H1 (cell line): ENCODE data around the gene CNTN6. TPM values are rescaled to one million over a fixed set of nuclear protein-coding genes. Genes with fewer than 3 reads are reported as not detected.

Experiments used
- CTCF ChIA-PET: fragments of 300-600 bp; sonication (Branson Sonifier 250); formaldehyde crosslinking; loops from one replicate; lab custom pipeline; 2021; ENCODE audit not compliant: partially characterized antibody; lab: Charles Lee
- POLR2A ChIA-PET: fragments of 300-600 bp; sonication (Branson Sonifier 250); formaldehyde crosslinking; loops from one replicate; lab custom pipeline; 2021; ENCODE audit warnings: inconsistent platforms; ENCODE audit not compliant: partially characterized antibody; lab: Charles Lee
- DNase-seq, 2 experiments: peaks; one replicate each; pipeline versions ENCODE4 v3.0.0 to v3.0.0-alpha.2; 2010 to 2022; ENCODE audit warnings: low spot score in 2 of 2, low read depth in 1 of 2, mixed read lengths in 1 of 2
- FAIRE-seq: peaks from 2 replicates; lab custom pipeline; 2011; peaks lifted over from hg19 to GRCh38; lab: Jason Lieb, UNC
- H2AFZ ChIP-seq: 2 replicates; pipeline ENCODE4 v1.8.1; 2012; ENCODE audit warnings: low read length, inconsistent platforms
- H2AK5ac ChIP-seq: 2 replicates; pipeline ENCODE4 v1.6.1; 2013; ENCODE audit warnings: low read depth, low read length
- H2BK120ac ChIP-seq: replicated peaks from 2 replicates; pipeline ENCODE3; 2013; ENCODE audit warnings: low read depth, low read length, inconsistent platforms
- H2BK12ac ChIP-seq: 2 replicates; pipeline ENCODE4 v1.6.1; 2013; ENCODE audit warnings: low read depth, low read length
- H2BK15ac ChIP-seq: 2 replicates; pipeline ENCODE4 v1.6.1; 2013; ENCODE audit warnings: low read length
- H2BK20ac ChIP-seq: 2 replicates; pipeline ENCODE4 v1.6.1; 2013; ENCODE audit warnings: low read length
- H2BK5ac ChIP-seq: 2 replicates; pipeline ENCODE4 v1.6.1; 2013; ENCODE audit warnings: low read depth, low read length
- H3K14ac ChIP-seq: 2 replicates; pipeline ENCODE4 v1.6.1; 2013; ENCODE audit warnings: inconsistent platforms; ENCODE audit not compliant: insufficient read length
- H3K18ac ChIP-seq: 2 replicates; pipeline ENCODE4 v1.6.1; 2013; ENCODE audit warnings: low read length; ENCODE audit errors: extremely low read depth
- H3K23ac ChIP-seq: 2 replicates; pipeline ENCODE4 v1.6.1; 2013; ENCODE audit warnings: inconsistent platforms; ENCODE audit not compliant: insufficient read length
- H3K23me2 ChIP-seq: 2 replicates; pipeline ENCODE4 v1.6.1; 2013; ENCODE audit warnings: low read depth, low read length
- H3K27ac ChIP-seq: 2 replicates; pipeline ENCODE4 v1.6.1; 2011; ENCODE audit warnings: low read depth, low read length, inconsistent platforms
- H3K27me3 ChIP-seq, 4 experiments: replicated peaks in 1 of 4; 1 replicate in 1 of 4; 2 replicates in 3 of 4; pipeline versions ENCODE4 v1.6.1 to v1.8.1; 2011 to 2013; ENCODE audit warnings: low read length in 3 of 4, mild to moderate bottlenecking in 3 of 4, inconsistent platforms in 2 of 4, mixed read lengths in 2 of 4, moderate library complexity in 1 of 4; ENCODE audit not compliant: control insufficient read depth in 3 of 4, insufficient read depth in 3 of 4; ENCODE audit errors: extremely low read depth in 1 of 4
- H3K36me3 ChIP-seq, 4 experiments: 2 replicates each; pipeline versions ENCODE4 v1.6.1 to v1.8.1; 2011 to 2013; ENCODE audit warnings: mild to moderate bottlenecking in 4 of 4, low read length in 3 of 4, moderate library complexity in 2 of 4, control low read depth in 1 of 4, inconsistent platforms in 1 of 4; ENCODE audit not compliant: insufficient read depth in 4 of 4, control insufficient read depth in 2 of 4
- H3K4ac ChIP-seq: replicated peaks from 2 replicates; pipeline ENCODE3; 2013; ENCODE audit warnings: low read length, low read depth, mixed read lengths, inconsistent platforms; ENCODE audit not compliant: insufficient read length
- H3K4me1 ChIP-seq, 4 experiments: replicated peaks in 1 of 4; 1 replicate in 1 of 4; 2 replicates in 3 of 4; pipeline versions ENCODE4 v1.6.1 to v1.8.1; 2011 to 2013; ENCODE audit warnings: low read length in 3 of 4, inconsistent platforms in 2 of 4, mixed read lengths in 1 of 4; ENCODE audit not compliant: insufficient read depth in 4 of 4, control insufficient read depth in 3 of 4
- H3K4me2 ChIP-seq, 2 experiments: 2 replicates each; pipeline versions ENCODE4 v1.6.1 to v1.8.1; 2011 to 2013; ENCODE audit warnings: low read depth in 2 of 2, low read length in 2 of 2, control low read depth in 1 of 2, inconsistent platforms in 1 of 2, mild to moderate bottlenecking in 1 of 2; ENCODE audit not compliant: insufficient read depth in 1 of 2
- H3K4me3 ChIP-seq, 4 experiments: fragments of 200-600, 300-600 bp in 1 of 4; sonication (generic), shearing (Covaris generic), sonication (Bioruptor Twin) in 1 of 4; 2 replicates each; pipeline versions ENCODE4 v1.5.1 to v1.8.1; 2011 to 2016; ENCODE audit warnings: low read length in 4 of 4, low read depth in 3 of 4, control low read depth in 2 of 4, inconsistent platforms in 2 of 4, mild to moderate bottlenecking in 2 of 4, mixed read lengths in 1 of 4, moderate library complexity in 1 of 4; ENCODE audit not compliant: insufficient read depth in 2 of 4; ENCODE audit errors: extremely low read depth in 1 of 4
- H3K56ac ChIP-seq: replicated peaks from 2 replicates; pipeline ENCODE3; 2013; ENCODE audit warnings: low read depth, mild to moderate bottlenecking, mixed read lengths, low read length, inconsistent platforms; ENCODE audit not compliant: insufficient read length
- H3K79me1 ChIP-seq: 2 replicates; pipeline ENCODE4 v1.6.1; 2013; ENCODE audit warnings: low read depth, low read length, control low read depth
- H3K79me2 ChIP-seq, 2 experiments: 2 replicates each; pipeline versions ENCODE4 v1.6.1 to v1.8.1; 2012 to 2013; ENCODE audit warnings: low read length in 2 of 2, mild to moderate bottlenecking in 2 of 2, inconsistent platforms in 1 of 2; ENCODE audit not compliant: insufficient read depth in 2 of 2, control insufficient read depth in 1 of 2
- H3K9ac ChIP-seq, 4 experiments: replicated peaks in 1 of 4; 1 replicate in 1 of 4; 2 replicates in 3 of 4; pipeline versions ENCODE4 v1.6.1 to v1.8.1; 2011 to 2013; ENCODE audit warnings: low read depth in 3 of 4, low read length in 3 of 4, control low read depth in 2 of 4, mild to moderate bottlenecking in 2 of 4, moderate library complexity in 2 of 4, inconsistent platforms in 1 of 4; ENCODE audit errors: extremely low read depth in 1 of 4
- H3K9me3 ChIP-seq, 2 experiments: 2 replicates each; pipeline versions ENCODE4 v1.6.1 to v1.8.1; 2012 to 2013; ENCODE audit warnings: mild to moderate bottlenecking in 2 of 2, moderate library complexity in 2 of 2, control low read depth in 1 of 2, inconsistent platforms in 1 of 2, low read depth in 1 of 2, low read length in 1 of 2, mixed read lengths in 1 of 2; ENCODE audit not compliant: insufficient read depth in 2 of 2
- H4K20me1 ChIP-seq, 2 experiments: replicated peaks in 1 of 2; 2 replicates each; pipeline versions ENCODE3 to v1.8.1; 2011 to 2013; ENCODE audit warnings: inconsistent platforms in 2 of 2, low read length in 2 of 2, mild to moderate bottlenecking in 1 of 2; ENCODE audit not compliant: insufficient read depth in 2 of 2, control insufficient read depth in 1 of 2
- H4K5ac ChIP-seq: 2 replicates; pipeline ENCODE4 v1.6.1; 2013; ENCODE audit warnings: low read length, low read depth, mixed read lengths, inconsistent platforms; ENCODE audit not compliant: insufficient read length
- H4K8ac ChIP-seq: 2 replicates; pipeline ENCODE4 v1.8.0; 2013; ENCODE audit warnings: mild to moderate bottlenecking, moderate library complexity, low read length, inconsistent platforms; ENCODE audit not compliant: insufficient read depth; ENCODE audit errors: extremely low read depth
- H4K91ac ChIP-seq: replicated peaks from 2 replicates; pipeline ENCODE3; 2013; ENCODE audit warnings: low read length, mixed read lengths, inconsistent platforms; ENCODE audit not compliant: insufficient read length
- CTCF ChIP-seq, 3 experiments: IDR thresholded peaks; 1 replicate in 2 of 3; 2 replicates in 1 of 3; pipeline versions ENCODE4 v1.5.1 to v1.6.1; 2011; ENCODE audit warnings: low read length in 3 of 3, mild to moderate bottlenecking in 3 of 3, inconsistent platforms in 2 of 3, low read depth in 1 of 3, moderate library complexity in 1 of 3; ENCODE audit not compliant: insufficient read depth in 1 of 3; ENCODE audit errors: control extremely low read depth in 1 of 3
- WGBS, 2 experiments: shearing (Covaris generic) in 1 of 2; methylation state at CpG; one replicate each; pipeline versions ENCODE4 v1.1.6 to v1.1.7; 2013 to 2015; ENCODE audit warnings: low lambda C conversion rate in 2 of 2, mixed read lengths in 2 of 2, inconsistent platforms in 1 of 2, low coverage in 1 of 2, missing lambda C conversion rate in 1 of 2; ENCODE audit not compliant: insufficient replicate concordance in 2 of 2, insufficient coverage in 1 of 2, insufficient read length in 1 of 2; ENCODE audit errors: extremely low coverage in 1 of 2, missing lambda C conversion rate in 1 of 2; 5-methylcytosine and 5-hydroxymethylcytosine counted together
- polyA plus RNA-seq, 7 experiments: library from polyadenylated mRNA; depleted of rRNA in 3 of 7; stranded (reverse) in 5 of 7; unstranded in 2 of 7; fragments of >200 nt in 5 of 7; fragments of 200-250 nt in 2 of 7; gene quantifications; 1 replicate in 5 of 7; 2 replicates in 1 of 7; 4 replicates in 1 of 7; pipeline versions ENCODE4 v1.2.1 to v1.2.3, GENCODE V29; 2011 to 2013; ENCODE audit warnings: missing spikeins in 2 of 7, mixed read lengths in 2 of 7
- total RNA-seq: library from RNA; stranded (reverse); fragmentation: NEBNext Ultra II Directional; extraction: Animal tissue kit (Norgen Biotek cat#: 25700); gene quantifications from 2 replicates; pipeline ENCODE4 v1.2.1, GENCODE V29; 2021

Gene CNTN6
- total and polyA plus RNA-seq, 2 of the 8 experiments (the other 6 are each of a cell fraction or from before 2014, with no cell fraction given) = not detected

- no peak overlapping the region for H3K27ac ChIP-seq
- no peak overlapping the region for H2BK120ac ChIP-seq
- no peak overlapping the region for H3K9ac ChIP-seq
- H3K14ac ChIP-seq = no peak overlapping the region
- H2BK20ac ChIP-seq = no peak overlapping the region
- WGBS, 2 experiments = 60% methylated on average over 4 of the region's 4 CpGs; no CpG with 5 or more reads in 1 of the 2 experiments
- H3K79me1 ChIP-seq = no peaks in the 10 kb centered on the region
- H3K4me1 ChIP-seq = no peaks in the 10 kb centered on the region
- H4K5ac ChIP-seq = no peak overlapping the region
- H3K23me2 ChIP-seq = no peaks in the 10 kb centered on the region
- H3K27me3 ChIP-seq = no peaks in the 10 kb centered on the region
- no peak overlapping the region for H3K4me2 ChIP-seq
- no peak overlapping the region for H2BK5ac ChIP-seq
- ChIA-PET CTCF (interaction anchor here (0.6 to 1.5 kb wide), 31 partner anchors 9 to 881 kb away, joined by 3 to 14 read pairs (median 3); no protein-coding TSS in a partner anchor), POLR2A (no interaction called here)
- no peak overlapping the region for H3K56ac ChIP-seq
- no peak overlapping the region for H2BK12ac ChIP-seq
- no peak overlapping the region for H3K4ac ChIP-seq
- no peak overlapping the region for H4K91ac ChIP-seq
- no peak overlapping the region for H2AFZ ChIP-seq
- no peak overlapping the region for H3K4me3 ChIP-seq
- no peaks in the 10 kb centered on the region for H3K79me2 ChIP-seq
- no peaks in the 10 kb centered on the region for H3K36me3 ChIP-seq
- H4K20me1 ChIP-seq = no peaks in the 10 kb centered on the region
- FAIRE-seq (peak; percentile 71), DNase-seq (no peak)
- no peak overlapping the region for H2AK5ac ChIP-seq
- H3K18ac ChIP-seq = no peak overlapping the region
- no peak overlapping the region for H4K8ac ChIP-seq
- H3K23ac ChIP-seq = no peak overlapping the region
- H3K9me3 ChIP-seq = no peaks in the 10 kb centered on the region; a peak in 1 of 4 replicates
- no peak overlapping the region for H2BK15ac ChIP-seq
- peak in 2 of 3 experiments; percentile 51 to 62; a peak in 3 of 4 replicates for TF ChIP-seq CTCF (IDR thresholded peaks at IDR 0.05; ENCODE audit: control extremely low read depth in 1 of 3, insufficient read depth in 1 of 3, low read depth in 1 of 3, low read length in 3 of 3)
Measured at GRCh38 chr3:1275495-1275894, 182.7 kb downstream of the CNTN6 start.
